Measurements from ENCODE around the gene GRAP.

Gene GRAP

GRCh38 chr17:18987230-18987610, 59.5 kb downstream of the GRAP start:
- DNase-seq (ENCODE audit: low read depth) = no peak
- no peak overlapping the region for H3K4me3 ChIP-seq (ENCODE audit: control insufficient read depth, low read depth, low read length)
- TF ChIP-seq, protein P1, sequence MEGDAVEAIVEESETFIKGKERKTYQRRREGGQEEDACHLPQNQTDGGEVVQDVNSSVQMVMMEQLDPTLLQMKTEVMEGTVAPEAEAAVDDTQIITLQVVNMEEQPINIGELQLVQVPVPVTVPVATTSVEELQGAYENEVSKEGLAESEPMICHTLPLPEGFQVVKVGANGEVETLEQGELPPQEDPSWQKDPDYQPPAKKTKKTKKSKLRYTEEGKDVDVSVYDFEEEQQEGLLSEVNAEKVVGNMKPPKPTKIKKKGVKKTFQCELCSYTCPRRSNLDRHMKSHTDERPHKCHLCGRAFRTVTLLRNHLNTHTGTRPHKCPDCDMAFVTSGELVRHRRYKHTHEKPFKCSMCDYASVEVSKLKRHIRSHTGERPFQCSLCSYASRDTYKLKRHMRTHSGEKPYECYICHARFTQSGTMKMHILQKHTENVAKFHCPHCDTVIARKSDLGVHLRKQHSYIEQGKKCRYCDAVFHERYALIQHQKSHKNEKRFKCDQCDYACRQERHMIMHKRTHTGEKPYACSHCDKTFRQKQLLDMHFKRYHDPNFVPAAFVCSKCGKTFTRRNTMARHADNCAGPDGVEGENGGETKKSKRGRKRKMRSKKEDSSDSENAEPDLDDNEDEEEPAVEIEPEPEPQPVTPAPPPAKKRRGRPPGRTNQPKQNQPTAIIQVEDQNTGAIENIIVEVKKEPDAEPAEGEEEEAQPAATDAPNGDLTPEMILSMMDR (IDR thresholded peaks at IDR 0.05; ENCODE audit: control insufficient read depth, insufficient read depth, low read depth, low read length, missing control alignments) = no peak

DNA sequence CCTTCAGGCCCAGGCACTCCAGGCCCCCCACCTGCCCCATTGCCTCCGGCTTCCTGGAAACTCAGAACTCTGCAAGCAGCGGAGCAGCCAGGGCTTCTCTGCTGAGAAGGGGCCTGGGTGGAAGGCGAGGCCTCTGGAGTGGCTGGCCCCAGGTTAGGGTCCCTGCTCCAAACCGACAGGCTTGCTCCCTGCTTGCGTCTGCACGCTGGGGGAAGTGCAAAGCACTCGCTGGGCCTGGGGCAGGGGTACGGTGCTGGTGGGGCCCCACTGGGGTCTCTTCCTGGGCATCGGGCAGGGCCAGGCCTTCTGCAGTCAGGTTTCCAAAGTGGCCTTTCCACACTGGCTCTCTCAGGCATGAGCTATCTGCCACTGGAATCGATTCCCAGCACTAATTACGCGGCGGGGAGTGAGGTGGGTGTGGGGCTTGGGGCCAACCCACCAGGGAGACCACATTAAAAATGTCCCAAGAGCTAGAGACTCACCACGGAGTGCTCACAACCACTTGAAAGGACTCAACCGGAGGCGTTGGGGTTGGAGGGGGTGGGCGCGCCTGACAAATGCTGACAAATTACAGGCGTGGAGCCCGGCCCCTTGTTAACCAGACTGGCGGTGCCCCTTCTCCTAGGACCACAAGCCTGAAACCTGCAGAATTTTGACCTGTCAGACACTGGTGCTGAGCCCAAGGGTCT, 60.1 kb downstream of the GRAP start:
- DNase-seq (ENCODE audit: low read depth) = no peak
- TF ChIP-seq, protein P1 (IDR thresholded peaks at IDR 0.05; ENCODE audit: control insufficient read depth, insufficient read depth, low read depth, low read length, missing control alignments) = no peak
- H3K4me3 ChIP-seq (ENCODE audit: control insufficient read depth, low read depth, low read length) = no peak overlapping the region

DNA sequence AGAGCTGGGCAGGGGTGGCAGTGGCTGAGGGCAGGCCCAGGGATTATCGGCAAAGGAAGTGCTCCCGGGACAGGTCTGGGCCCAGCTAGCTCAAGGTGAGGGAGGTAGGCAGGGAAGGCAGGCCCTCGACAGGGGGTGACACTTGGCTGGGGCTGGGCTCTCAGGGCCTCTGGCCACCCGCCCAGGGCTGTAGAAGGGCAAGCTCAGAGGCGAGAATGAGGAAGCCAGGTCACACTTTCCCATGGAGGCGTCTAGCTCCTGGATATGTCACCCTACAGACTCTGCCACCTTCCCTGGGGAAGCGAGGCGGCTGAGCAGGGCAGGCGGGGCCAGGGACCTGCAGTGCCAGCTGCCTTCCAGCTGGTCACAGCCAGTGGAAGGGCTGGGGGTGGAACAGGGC, 61.3 kb downstream of the GRAP start:
- TF ChIP-seq, protein P1 (IDR thresholded peaks at IDR 0.05; ENCODE audit: control insufficient read depth, insufficient read depth, low read depth, low read length, missing control alignments) = no peak
- no peak for DNase-seq (ENCODE audit: low read depth)
- H3K4me3 ChIP-seq (ENCODE audit: control insufficient read depth, low read depth, low read length) = no peak overlapping the region

DNA sequence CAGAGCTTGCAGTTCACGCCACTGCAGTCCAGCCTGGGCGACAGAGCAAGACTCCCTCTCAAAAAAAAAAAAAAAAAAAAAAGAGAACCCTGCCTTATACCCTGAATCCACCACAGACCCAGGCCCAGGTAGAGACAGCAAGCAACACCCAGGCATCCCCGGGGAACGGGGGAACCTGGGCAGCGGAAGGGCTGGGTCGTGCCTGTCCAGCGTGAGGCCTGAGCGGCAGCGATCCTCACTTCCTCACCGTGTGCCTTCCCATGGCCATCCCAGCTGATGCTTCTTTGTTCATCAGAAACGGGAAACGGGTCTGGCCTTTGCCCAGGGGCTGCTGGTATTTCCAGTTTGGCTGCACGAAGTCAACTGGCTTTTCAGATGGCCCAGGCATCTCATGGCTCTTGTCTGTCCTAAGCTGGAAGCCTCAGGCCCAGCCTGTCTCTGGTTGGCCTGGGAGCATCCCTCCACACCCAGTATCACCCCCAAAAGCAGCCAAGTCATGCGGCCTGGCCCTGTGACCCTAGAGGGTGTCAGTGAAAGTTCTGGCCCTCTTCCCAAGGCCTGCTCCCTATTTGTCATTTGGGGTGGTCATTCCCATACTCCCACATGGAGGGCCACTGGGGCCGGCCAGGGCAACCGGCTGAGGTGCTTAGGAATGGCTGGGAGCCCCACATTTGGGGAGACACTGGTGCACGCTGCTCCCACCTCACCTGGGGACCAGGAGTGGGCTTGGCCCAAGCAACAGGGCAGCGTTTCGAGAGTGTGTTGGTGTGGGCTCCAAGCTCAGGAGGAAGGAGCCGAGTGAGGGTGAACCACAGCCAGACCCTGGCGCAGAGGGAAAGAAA, 62.3 kb downstream of the GRAP start:
- no peak for DNase-seq (ENCODE audit: low read depth)
- H3K4me3 ChIP-seq (ENCODE audit: control insufficient read depth, low read depth, low read length) = no peak overlapping the region
- TF ChIP-seq, protein P1 (IDR thresholded peaks at IDR 0.05; ENCODE audit: control insufficient read depth, insufficient read depth, low read depth, low read length, missing control alignments) = no peak

DNA sequence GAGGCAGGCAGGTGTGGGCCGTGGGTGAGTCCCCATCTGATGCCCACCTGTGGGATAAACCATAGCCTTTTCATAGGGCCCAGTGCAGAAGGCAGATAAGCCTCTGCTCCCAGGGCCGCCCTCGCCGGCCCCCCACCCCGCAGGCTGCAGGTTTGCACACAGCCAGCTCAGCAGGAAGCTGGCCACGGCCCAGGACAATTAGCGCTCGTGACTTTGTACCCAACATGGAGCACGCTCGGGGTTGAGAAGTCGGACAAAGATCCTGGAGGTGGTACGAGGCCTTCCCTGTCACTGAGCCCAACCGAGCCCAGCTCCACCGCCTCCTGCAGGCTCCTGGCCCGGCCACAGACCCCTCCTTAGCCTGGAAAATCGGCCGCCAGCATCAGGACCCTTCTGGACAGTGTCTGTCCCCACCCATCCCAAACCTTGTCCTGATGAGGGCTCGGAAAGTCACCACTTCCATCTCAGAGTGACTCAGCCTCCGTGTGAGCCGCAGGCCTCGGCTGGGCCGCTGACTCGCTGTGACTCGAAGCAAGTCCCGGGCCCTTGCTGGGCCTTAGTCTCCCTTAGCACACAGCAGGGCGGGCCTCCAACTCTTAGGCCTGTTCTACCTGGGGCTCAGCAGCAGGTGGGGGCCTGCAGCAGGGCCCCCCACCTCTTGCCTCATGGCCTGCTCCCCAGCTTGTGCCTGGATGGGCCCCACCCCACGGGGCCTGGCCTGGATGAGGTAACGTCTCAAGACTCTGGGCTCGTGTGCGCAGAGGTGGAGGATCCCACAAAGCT, 64.9 kb downstream of the GRAP start:
- H3K4me3 ChIP-seq (ENCODE audit: control insufficient read depth, low read depth, low read length) = no peak overlapping the region
- DNase-seq (ENCODE audit: low read depth) = peak; percentile 41
- TF ChIP-seq, protein P1 (IDR thresholded peaks at IDR 0.05; ENCODE audit: control insufficient read depth, insufficient read depth, low read depth, low read length, missing control alignments) = no peak

GRCh38 chr17:18981335-18981641, 65.5 kb downstream of the GRAP start:
- H3K4me3 ChIP-seq (ENCODE audit: control insufficient read depth, low read depth, low read length) = no peak overlapping the region
- TF ChIP-seq, protein P1 (IDR thresholded peaks at IDR 0.05; ENCODE audit: control insufficient read depth, insufficient read depth, low read depth, low read length, missing control alignments) = no peak
- no peak for DNase-seq (ENCODE audit: low read depth)
